Peyer's patch (tissue), 4 donors: Measurements from ENCODE around the gene PHF8. TPM values are rescaled to one million over a fixed set of nuclear protein-coding genes. Genes with fewer than 3 reads are reported as not detected.

Experiments
- DNase-seq, 3 donors: peaks; one replicate each; pipeline ENCODE4 v3.0.0-alpha.2; 2017 to 2019
- H3K27ac ChIP-seq, 4 donors: fragments of 200-600 bp; sonication (generic); one replicate each; pipeline ENCODE4 v1.5.1; 2016 to 2019
- H3K27me3 ChIP-seq, 2 donors: fragments of 200-600 bp; sonication (generic); one replicate each; pipeline ENCODE4 v1.5.1; 2019
- H3K36me3 ChIP-seq, 3 donors: fragments of 200-600 bp; sonication (generic); one replicate each; pipeline ENCODE4 v1.5.1; 2016 to 2019
- H3K4me1 ChIP-seq, 4 donors: fragments of 200-600 bp; sonication (generic); one replicate each; pipeline ENCODE4 v1.5.1; 2016 to 2019
- H3K4me3 ChIP-seq, 4 donors: fragments of 200-600 bp; sonication (generic); 1 replicate in 3 of 4; 2 replicates in 1 of 4; pipeline ENCODE4 v1.5.1; 2016 to 2019; ENCODE audit warnings: mild to moderate bottlenecking in 1 of 4
- H3K9me3 ChIP-seq, 4 donors: fragments of 200-600 bp; sonication (generic); one replicate each; pipeline ENCODE4 v1.5.1; 2016 to 2019; ENCODE audit warnings: mild to moderate bottlenecking in 1 of 4
- CTCF ChIP-seq, 6 experiments: fragments of 450-650 bp in 4 of 6; fragments of 200-600 bp in 2 of 6; sonication (generic) in 1 of 6; IDR thresholded peaks; one replicate each; pipeline ENCODE4 v1.5.1; 2017 to 2019; ENCODE audit warnings: antibody characterized with exemption in 6 of 6, mild to moderate bottlenecking in 3 of 6, moderate library complexity in 1 of 6
- POLR2A ChIP-seq, 2 donors: fragments of 450-650 bp; IDR thresholded peaks; one replicate each; pipeline ENCODE4 v1.5.1; 2017; ENCODE audit warnings: antibody characterized with exemption in 2 of 2, mild to moderate bottlenecking in 2 of 2, moderate library complexity in 2 of 2
- total RNA-seq, 4 donors: library from RNA; depleted of rRNA; stranded (reverse); fragments of >200 nt; gene quantifications; one replicate each; pipeline ENCODE4 v1.1.0, GENCODE V29; 2016

The PHF8 gene
- total RNA-seq, 4 donors from 2014 or later = 52.5 to 188 (median 78.9) TPM

- H3K9me3 ChIP-seq = no peaks in the 10 kb centered on the region
Measured at GRCh38 chrX:53939127-53939526, 105.1 kb downstream of the PHF8 start.

GRCh38 chrX:53930515-53931380, 113.5 kb downstream of the PHF8 start:
- Histone ChIP-seq H3K36me3 (no peaks in the 10 kb centered on the region), H3K9me3 (no peaks in the 10 kb centered on the region), H3K27ac (no peak overlapping the region), H3K4me3 (no peak overlapping the region), H3K27me3 (no peaks in the 10 kb centered on the region), H3K4me1 (no peaks in the 10 kb centered on the region)
- TF ChIP-seq CTCF (IDR thresholded peaks at IDR 0.05) (no peak), POLR2A (IDR thresholded peaks at IDR 0.05) (no peak)
- DNase-seq = no peak

More at GRCh38 chrX:53939127-53939526, 105.1 kb downstream of the PHF8 start:
- no peaks in the 10 kb centered on the region for H3K27me3 ChIP-seq
- no peaks in the 10 kb centered on the region for H3K4me1 ChIP-seq
- no peak for TF ChIP-seq POLR2A (IDR thresholded peaks at IDR 0.05)
- no peak for TF ChIP-seq CTCF (IDR thresholded peaks at IDR 0.05)
- no peak overlapping the region for H3K4me3 ChIP-seq
- H3K27ac ChIP-seq = no peak overlapping the region
- peaks cover 0 to 40% (median 0%) of the 10 kb centered on the region in 3 donors for H3K36me3 ChIP-seq
- no peak for DNase-seq

GRCh38 chrX:53926030-53926429, 118.2 kb downstream of the PHF8 start:
- Histone ChIP-seq H3K36me3 (no peaks in the 10 kb centered on the region), H3K9me3 (no peaks in the 10 kb centered on the region), H3K4me3 (no peak overlapping the region), H3K27me3 (no peaks in the 10 kb centered on the region), H3K4me1 (no peaks in the 10 kb centered on the region), H3K27ac (no peak overlapping the region)
- DNase-seq = no peak
- TF ChIP-seq CTCF (IDR thresholded peaks at IDR 0.05) (no peak), POLR2A (IDR thresholded peaks at IDR 0.05) (no peak)

GRCh38 chrX:53918702-53919101, 125.6 kb downstream of the PHF8 start:
- no peaks in the 10 kb centered on the region for H3K4me1 ChIP-seq

GRCh38 chrX:53900623-53901022, 143.7 kb downstream of the PHF8 start:
- Histone ChIP-seq H3K27me3 (no peaks in the 10 kb centered on the region), H3K9me3 (no peaks in the 10 kb centered on the region), H3K4me1 (no peaks in the 10 kb centered on the region), H3K27ac (no peak overlapping the region), H3K4me3 (no peak overlapping the region), H3K36me3 (no peaks in the 10 kb centered on the region)
- DNase-seq = no peak
- TF ChIP-seq CTCF (IDR thresholded peaks at IDR 0.05) (no peak), POLR2A (IDR thresholded peaks at IDR 0.05) (no peak)

More at GRCh38 chrX:53918702-53919101, 125.6 kb downstream of the PHF8 start:
- H3K9me3 ChIP-seq = no peaks in the 10 kb centered on the region
- H3K27me3 ChIP-seq = no peaks in the 10 kb centered on the region
- no peak overlapping the region for H3K4me3 ChIP-seq
- H3K36me3 ChIP-seq = no peaks in the 10 kb centered on the region
- H3K27ac ChIP-seq = no peak overlapping the region
- no peak for TF ChIP-seq CTCF (IDR thresholded peaks at IDR 0.05)
- no peak for TF ChIP-seq POLR2A (IDR thresholded peaks at IDR 0.05)
- DNase-seq = no peak
